ENCODE measurements around the gene KAZN.
"Not testable (repeated sequence)": the region's sequence is repeated elsewhere in the genome, so short reads cannot be mapped to it uniquely, and the experiment has no call there.

Gene KAZN

GRCh38 chr1:15114884-15115283 lies 516.4 kb downstream of the KAZN start:
- no peak for DNase-seq (ENCODE audit: low read depth)

- DNase-seq (ENCODE audit: low read depth) = no peak
Measured at GRCh38 chr1:15115542-15116330, 517.3 kb downstream of the KAZN start.

GRCh38 chr1:15116966-15117365 lies 518.5 kb downstream of the KAZN start:
- peak; percentile 12 for DNase-seq (ENCODE audit: low read depth)

GRCh38 chr1:15117671-15118325 lies 519.3 kb downstream of the KAZN start:
- no peak for DNase-seq (ENCODE audit: low read depth)

- no peak for DNase-seq (ENCODE audit: low read depth)
Measured at GRCh38 chr1:15118579-15118978, 520.1 kb downstream of the KAZN start.

GRCh38 chr1:15120251-15120945 lies 521.9 kb downstream of the KAZN start:
- DNase-seq (ENCODE audit: low read depth) = no peak

- no peak for DNase-seq (ENCODE audit: low read depth)
Measured at GRCh38 chr1:15122331-15122730, 523.8 kb downstream of the KAZN start.

- DNase-seq (ENCODE audit: low read depth) = no peak
Measured at GRCh38 chr1:15123270-15123669, 524.8 kb downstream of the KAZN start.

GRCh38 chr1:15123925-15124324 lies 525.4 kb downstream of the KAZN start:
- DNase-seq (ENCODE audit: low read depth) = no peak

- no peak for DNase-seq (ENCODE audit: low read depth)
Measured at GRCh38 chr1:15124362-15125100, 526.0 kb downstream of the KAZN start.

GRCh38 chr1:15125101-15125745 lies 526.7 kb downstream of the KAZN start:
- DNase-seq (ENCODE audit: low read depth) = no peak

- no peak for DNase-seq (ENCODE audit: low read depth)
Measured at GRCh38 chr1:15128077-15128476, 529.6 kb downstream of the KAZN start.

- DNase-seq (ENCODE audit: low read depth) = peak; percentile 55
Measured at GRCh38 chr1:15128520-15129313, 530.2 kb downstream of the KAZN start.

GRCh38 chr1:15129944-15130343 lies 531.5 kb downstream of the KAZN start:
- no peak for DNase-seq (ENCODE audit: low read depth)

GRCh38 chr1:15130607-15131006 lies 532.1 kb downstream of the KAZN start:
- DNase-seq (ENCODE audit: low read depth) = no peak

GRCh38 chr1:15132965-15133364 lies 534.5 kb downstream of the KAZN start:
- DNase-seq (ENCODE audit: low read depth) = no peak

GRCh38 chr1:15134285-15134684 lies 535.8 kb downstream of the KAZN start:
- no peak for DNase-seq (ENCODE audit: low read depth)

- DNase-seq (ENCODE audit: low read depth) = not testable (repeated sequence)
Measured at GRCh38 chr1:15135604-15136003, 537.1 kb downstream of the KAZN start.

GRCh38 chr1:15137809-15138208 lies 539.3 kb downstream of the KAZN start:
- DNase-seq (ENCODE audit: low read depth) = no peak

GRCh38 chr1:15139654-15140350 lies 541.3 kb downstream of the KAZN start:
- DNase-seq (ENCODE audit: low read depth) = peak; percentile 28
